ENCODE data around the gene TNFAIP2. TPM values are rescaled to one million over a fixed set of nuclear protein-coding genes. Genes with fewer than 3 reads are reported as not detected.

Gene TNFAIP2
- total and polyA plus RNA-seq, 8 donors: 30.7 to 279 (median 73.0) TPM

DNA sequence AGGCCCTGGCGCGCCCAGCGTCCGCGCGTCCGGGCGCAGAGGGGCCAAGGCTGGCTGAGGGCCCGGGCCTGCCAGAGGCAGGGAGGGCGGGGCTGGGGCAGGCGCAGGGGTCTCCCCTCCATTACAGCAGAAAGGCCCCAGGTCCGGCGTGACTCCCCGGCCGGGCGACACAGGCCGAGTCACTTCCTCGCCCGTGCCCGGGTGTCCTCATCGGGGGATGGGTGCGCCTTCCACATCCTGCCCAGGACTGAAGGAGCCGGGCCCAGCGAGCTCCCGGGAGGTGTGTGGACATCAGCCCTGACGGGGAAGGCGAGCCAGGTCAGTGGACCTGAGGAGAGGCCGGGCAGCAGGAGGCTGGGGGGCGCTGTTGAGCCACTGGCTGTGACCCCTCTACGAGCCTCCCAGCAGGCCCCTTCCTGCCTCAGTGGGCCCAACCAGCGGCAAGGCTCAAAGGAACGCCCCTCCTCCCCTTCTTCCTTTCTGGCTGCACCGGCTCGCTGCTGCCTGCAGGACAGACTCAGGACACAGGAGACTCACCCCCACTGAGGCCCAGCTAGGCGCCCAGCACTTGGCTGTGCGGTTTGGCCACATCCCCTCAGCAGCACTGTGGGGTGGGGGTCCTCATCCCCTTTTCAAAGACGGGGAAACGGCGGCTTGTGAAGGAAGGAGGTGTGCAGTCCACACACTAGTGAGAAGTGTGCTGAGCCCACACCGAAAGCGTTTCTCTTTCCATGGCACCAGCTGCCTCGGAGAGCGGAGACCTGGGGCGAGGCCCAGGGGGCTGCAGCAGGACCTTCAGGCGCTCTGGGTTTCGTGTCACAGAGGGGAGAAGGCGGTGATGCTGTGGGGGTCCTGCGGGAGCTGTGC, 606 bp downstream of the TNFAIP2 start:
- Histone ChIP-seq H3K36me3 (peaks cover 0 to 15% (median 3%) of the 10 kb centered on the region in 4 donors), H3K27ac (peak overlapping the region; percentile 74 to 96 (median 87)), H3K27me3 (peaks cover 0 to 34% (median 13%) of the 10 kb centered on the region in 3 donors), H3K9me3 (no peaks in the 10 kb centered on the region), H3K4me1 (peaks cover 63 to 94% (median 87%) of the 10 kb centered on the region in 4 donors), H3K4me3 (peak overlapping the region; percentile 51 to 66 (median 56))
- TF ChIP-seq EP300 (IDR thresholded peaks at IDR 0.05): no peak
- TF ChIP-seq, protein P1, sequence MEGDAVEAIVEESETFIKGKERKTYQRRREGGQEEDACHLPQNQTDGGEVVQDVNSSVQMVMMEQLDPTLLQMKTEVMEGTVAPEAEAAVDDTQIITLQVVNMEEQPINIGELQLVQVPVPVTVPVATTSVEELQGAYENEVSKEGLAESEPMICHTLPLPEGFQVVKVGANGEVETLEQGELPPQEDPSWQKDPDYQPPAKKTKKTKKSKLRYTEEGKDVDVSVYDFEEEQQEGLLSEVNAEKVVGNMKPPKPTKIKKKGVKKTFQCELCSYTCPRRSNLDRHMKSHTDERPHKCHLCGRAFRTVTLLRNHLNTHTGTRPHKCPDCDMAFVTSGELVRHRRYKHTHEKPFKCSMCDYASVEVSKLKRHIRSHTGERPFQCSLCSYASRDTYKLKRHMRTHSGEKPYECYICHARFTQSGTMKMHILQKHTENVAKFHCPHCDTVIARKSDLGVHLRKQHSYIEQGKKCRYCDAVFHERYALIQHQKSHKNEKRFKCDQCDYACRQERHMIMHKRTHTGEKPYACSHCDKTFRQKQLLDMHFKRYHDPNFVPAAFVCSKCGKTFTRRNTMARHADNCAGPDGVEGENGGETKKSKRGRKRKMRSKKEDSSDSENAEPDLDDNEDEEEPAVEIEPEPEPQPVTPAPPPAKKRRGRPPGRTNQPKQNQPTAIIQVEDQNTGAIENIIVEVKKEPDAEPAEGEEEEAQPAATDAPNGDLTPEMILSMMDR (IDR thresholded peaks at IDR 0.05): peak in 3 of 7 experiments; percentile 6 to 36 (median 16)
- 17 to 24% (median 20%) methylated on average over 34 to 48 of the region's 48 CpGs for WGBS, 5 donors
- intact Hi-C loops (cut with DNase I; ENCODE audit: low total_unique reads): no loop called here
- peak; percentile 56 to 69 for DNase-seq

DNA sequence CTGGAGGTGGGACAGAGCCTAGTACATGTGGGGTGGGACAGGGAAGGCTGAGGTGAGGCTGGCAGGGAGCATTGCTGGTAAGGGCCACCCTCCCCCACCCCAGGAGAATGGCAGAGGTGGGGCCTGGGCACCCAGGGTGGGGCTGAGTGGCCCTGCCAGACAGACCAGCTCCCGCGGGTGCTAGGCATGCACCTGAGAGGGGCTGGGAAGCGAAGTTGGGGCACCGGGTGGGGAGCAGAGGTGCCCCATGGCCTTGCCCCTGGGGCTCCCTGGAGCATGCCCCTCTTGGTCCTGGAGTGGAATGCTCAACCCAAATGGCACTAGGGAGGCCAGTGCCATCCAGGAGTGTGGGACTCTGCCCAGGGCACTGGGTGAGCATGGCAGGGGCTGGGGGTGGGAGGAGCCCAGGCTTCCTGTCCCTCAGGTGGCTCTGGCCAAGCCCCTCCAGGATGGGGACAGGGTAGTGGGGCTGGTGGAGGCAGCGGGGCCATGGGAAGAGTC, 1.3 kb downstream of the TNFAIP2 start:
- Histone ChIP-seq H3K27ac (peak overlapping the region in 4 of 5 donors; percentile 86 to 96 (median 87)), H3K27me3 (peaks cover 0 to 34% (median 13%) of the 10 kb centered on the region in 3 donors), H3K4me1 (peaks cover 65 to 97% (median 89%) of the 10 kb centered on the region in 4 donors), H3K36me3 (peaks cover 0 to 16% (median 6%) of the 10 kb centered on the region in 4 donors), H3K9me3 (no peaks in the 10 kb centered on the region), H3K4me3 (peak overlapping the region; percentile 51 to 66 (median 56))
- WGBS, 5 donors: 60 to 90% (median 67%) methylated on average over 2 to 5 of the region's 5 CpGs
- intact Hi-C loops (cut with DNase I; ENCODE audit: low total_unique reads): no loop called here
- TF ChIP-seq POLR2A (IDR thresholded peaks at IDR 0.05): no peak
- no peak for TF ChIP-seq EP300 (IDR thresholded peaks at IDR 0.05)
- TF ChIP-seq, protein P1 (IDR thresholded peaks at IDR 0.05): no peak
- TF ChIP-seq POLR2AphosphoS5 (IDR thresholded peaks at IDR 0.05): no peak
- DNase-seq: no peak

DNA sequence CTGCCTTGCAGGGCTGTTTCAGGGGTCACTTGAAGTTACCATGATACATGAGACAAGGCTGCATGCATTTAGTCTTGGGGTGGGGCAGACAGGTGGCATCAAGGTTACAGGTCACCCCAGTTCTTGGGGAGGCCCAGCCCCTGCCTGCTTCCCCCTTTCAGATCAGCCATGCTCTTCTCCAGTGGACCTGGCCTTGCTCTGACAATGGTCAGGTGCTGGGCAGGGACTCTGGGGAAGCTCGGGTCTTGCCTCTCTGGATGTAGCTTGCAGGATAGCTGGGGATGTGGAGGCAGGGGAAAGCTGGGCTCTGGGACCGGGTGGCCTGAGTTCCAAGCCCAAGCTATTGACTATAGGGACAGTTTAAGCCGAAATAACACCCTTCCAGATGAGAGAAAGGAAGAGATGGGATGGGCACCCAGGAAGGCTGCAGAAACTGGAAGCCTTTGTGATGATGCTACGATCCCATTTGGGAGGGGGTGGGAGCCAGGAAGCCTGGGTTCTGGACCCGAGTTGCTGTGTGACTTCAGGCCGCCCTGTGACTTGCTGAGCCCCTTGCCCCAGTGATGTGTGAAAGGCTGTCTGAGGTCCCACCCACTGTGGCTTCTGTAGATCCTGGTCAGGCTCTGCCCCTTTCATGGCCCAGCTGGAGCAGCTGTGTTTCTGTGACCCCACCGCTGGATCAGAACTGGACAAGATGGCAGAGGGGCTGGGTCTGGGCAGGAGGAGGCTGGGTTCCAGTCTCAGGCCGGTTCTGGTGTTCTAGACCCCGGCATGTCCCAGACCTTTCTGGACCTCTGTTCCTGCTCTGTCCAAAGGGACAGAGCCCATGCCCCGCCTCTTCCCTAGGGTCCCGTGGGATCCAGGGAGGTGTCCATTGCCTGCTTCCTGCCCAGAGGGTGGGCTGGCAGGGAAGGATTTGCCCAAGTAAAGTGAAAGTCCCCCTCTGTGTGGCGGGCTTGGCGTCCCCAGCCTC, 2.1 kb downstream of the TNFAIP2 start:
- Histone ChIP-seq H3K9me3 (no peaks in the 10 kb centered on the region), H3K36me3 (peaks cover 0 to 25% (median 14%) of the 10 kb centered on the region in 4 donors), H3K27me3 (peaks cover 0 to 34% (median 13%) of the 10 kb centered on the region in 3 donors), H3K4me1 (peaks cover 65 to 97% (median 91%) of the 10 kb centered on the region in 4 donors), H3K4me3 (peak overlapping the region in 3 of 4 donors; percentile 51 to 66 (median 55)), H3K27ac (peak overlapping the region in 2 of 5 donors; percentile 26 to 87)
- 88 to 89% (median 89%) methylated on average over 12 to 13 of the region's 13 CpGs for WGBS, 5 donors
- no peak for DNase-seq
- TF ChIP-seq POLR2A (IDR thresholded peaks at IDR 0.05) (no peak), EP300 (IDR thresholded peaks at IDR 0.05) (no peak), POLR2AphosphoS5 (IDR thresholded peaks at IDR 0.05) (no peak)
- TF ChIP-seq, protein P1 (IDR thresholded peaks at IDR 0.05): no peak
- intact Hi-C loops (cut with DNase I; ENCODE audit: low total_unique reads): no loop called here
